OCI-LY7 (cell line): ENCODE data around the gene FAM135A.

ENCODE experiments used
- EZH2phosphoT487 ChIP-seq: fragments of 200-600 bp; sonication (generic); IDR thresholded peaks from 2 replicates; pipeline ENCODE4 v1.6.1; 2018; ENCODE audit warnings: low read depth, borderline replicate concordance, mild to moderate bottlenecking, mixed run types, antibody characterized with exemption, low read length, moderate library complexity, mixed read lengths
- TF ChIP-seq, protein P1 (sequence below): fragments of 200-600 bp; sonication (generic); conservative IDR thresholded peaks from 2 replicates; pipeline ENCODE4 v1.5.1; 2014; ENCODE audit warnings: mild to moderate bottlenecking, antibody characterized with exemption, low read length, moderate library complexity, mixed read lengths

DNA sequence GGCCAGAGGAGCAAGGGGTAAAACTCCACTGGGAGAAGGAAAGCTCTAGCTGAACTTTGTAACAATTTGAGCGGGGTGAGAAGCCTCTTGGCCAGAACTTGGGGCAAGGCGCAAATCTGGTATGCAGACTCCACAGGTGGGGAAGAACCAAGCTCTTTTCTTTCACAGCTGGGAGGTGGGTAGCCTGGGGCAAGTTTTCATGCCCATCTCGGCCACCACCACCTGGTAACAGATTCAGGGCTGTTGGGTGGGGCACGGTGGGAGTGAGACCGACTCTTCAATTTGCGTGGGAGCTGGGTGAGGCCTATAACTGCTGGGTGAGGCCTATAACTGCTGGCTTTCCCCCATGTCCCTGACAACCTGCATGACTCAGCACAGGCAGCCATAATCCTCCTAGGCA lies 190.9 kb downstream of the FAM135A start:
- TF ChIP-seq, protein P1, sequence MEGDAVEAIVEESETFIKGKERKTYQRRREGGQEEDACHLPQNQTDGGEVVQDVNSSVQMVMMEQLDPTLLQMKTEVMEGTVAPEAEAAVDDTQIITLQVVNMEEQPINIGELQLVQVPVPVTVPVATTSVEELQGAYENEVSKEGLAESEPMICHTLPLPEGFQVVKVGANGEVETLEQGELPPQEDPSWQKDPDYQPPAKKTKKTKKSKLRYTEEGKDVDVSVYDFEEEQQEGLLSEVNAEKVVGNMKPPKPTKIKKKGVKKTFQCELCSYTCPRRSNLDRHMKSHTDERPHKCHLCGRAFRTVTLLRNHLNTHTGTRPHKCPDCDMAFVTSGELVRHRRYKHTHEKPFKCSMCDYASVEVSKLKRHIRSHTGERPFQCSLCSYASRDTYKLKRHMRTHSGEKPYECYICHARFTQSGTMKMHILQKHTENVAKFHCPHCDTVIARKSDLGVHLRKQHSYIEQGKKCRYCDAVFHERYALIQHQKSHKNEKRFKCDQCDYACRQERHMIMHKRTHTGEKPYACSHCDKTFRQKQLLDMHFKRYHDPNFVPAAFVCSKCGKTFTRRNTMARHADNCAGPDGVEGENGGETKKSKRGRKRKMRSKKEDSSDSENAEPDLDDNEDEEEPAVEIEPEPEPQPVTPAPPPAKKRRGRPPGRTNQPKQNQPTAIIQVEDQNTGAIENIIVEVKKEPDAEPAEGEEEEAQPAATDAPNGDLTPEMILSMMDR, result no peak
- TF ChIP-seq EZH2phosphoT487, result no peak
